ENCODE data around the gene ISG15. TPM values are rescaled to one million over a fixed set of nuclear protein-coding genes. Genes with fewer than 3 reads are reported as not detected.

ISG15 gene
- total and polyA plus RNA-seq, 7 donors: 49.4 to 357 (median 78.7) TPM

DNA sequence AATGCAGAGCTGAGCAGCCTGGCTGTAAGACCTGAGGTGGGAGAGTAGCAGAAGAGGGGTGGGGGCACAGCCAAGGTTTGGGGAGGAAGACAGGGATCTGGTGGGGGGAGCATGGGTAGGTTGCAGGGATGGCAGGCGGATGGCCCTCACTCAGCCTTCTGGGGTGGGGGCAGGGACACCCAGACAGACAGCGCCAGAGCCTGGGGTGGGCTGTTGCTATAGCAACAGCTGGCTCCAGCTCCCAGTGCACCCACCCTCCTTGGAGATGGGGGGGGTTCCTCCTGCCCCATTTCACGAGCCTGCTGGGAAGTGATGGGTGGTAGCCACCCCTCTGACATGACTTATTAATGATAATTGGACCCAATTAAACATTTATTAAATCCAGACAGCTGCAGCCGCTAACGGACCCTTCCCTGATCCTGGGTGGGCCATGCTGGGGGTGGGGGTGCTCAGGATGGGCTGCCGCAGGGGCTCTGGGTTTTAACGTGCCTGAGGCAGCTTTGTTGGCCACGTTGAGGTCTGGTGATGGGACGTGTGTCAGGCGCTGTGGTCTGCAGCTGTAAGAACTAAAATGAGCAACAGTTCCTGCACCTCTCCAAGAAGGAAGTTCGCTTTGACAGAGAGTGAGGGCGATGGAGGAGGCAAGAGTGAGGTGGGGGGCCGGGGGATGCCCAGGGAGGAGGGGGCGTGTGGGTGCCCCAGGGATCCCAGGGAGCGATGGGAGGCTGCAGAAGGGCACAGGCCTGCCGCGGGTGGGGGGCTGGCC lies 26.0 kb downstream of the ISG15 start:
- intact Hi-C loops (cut with DNase I): no loop called here

GRCh38 chr1:1040004-1040991 lies 27.0 kb downstream of the ISG15 start:
- Histone ChIP-seq H3K4me1 (peaks cover 0 to 23% (median 16%) of the 10 kb centered on the region in 4 donors), H3K4me3 (peak overlapping the region; percentile 18 to 57 (median 48)), H3K27ac (peak overlapping the region in 2 of 4 donors; percentile 14 to 50), H3K27me3 (peaks cover 0 to 28% (median 0%) of the 10 kb centered on the region in 3 donors), H3K9me3 (no peaks in the 10 kb centered on the region), H3K36me3 (peaks cover 0 to 16% (median 0%) of the 10 kb centered on the region in 4 donors)
- 1 to 2% methylated on average over 99 of the region's 99 CpGs for WGBS, 2 donors
- DNase-seq: peak; percentile 90
- TF ChIP-seq CTCF (IDR thresholded peaks at IDR 0.05): peak in 2 of 4 experiments; percentile 21 to 22
- no peak for TF ChIP-seq POLR2AphosphoS5 (IDR thresholded peaks at IDR 0.05)
- intact Hi-C loops (cut with DNase I): loop anchor here (2.0 kb wide), 1 partner anchor 19 kb away; the partner anchor contains the start of gene AGRN

More for the DNA sequence above, 26.0 kb downstream of the ISG15 start:
- Histone ChIP-seq H3K4me3 (no peak overlapping the region), H3K9me3 (no peaks in the 10 kb centered on the region), H3K4me1 (peaks cover 0 to 26% (median 17%) of the 10 kb centered on the region in 4 donors), H3K27ac (no peak overlapping the region), H3K36me3 (peaks cover 0 to 6% (median 0%) of the 10 kb centered on the region in 4 donors), H3K27me3 (peaks cover 5 to 37% (median 7%) of the 10 kb centered on the region in 3 donors)
- 38 to 39% methylated on average over 17 of the region's 17 CpGs for WGBS, 2 donors
- DNase-seq: no peak
- TF ChIP-seq EP300 (IDR thresholded peaks at IDR 0.05): no peak
- no peak for TF ChIP-seq POLR2AphosphoS5 (IDR thresholded peaks at IDR 0.05)
- TF ChIP-seq CTCF (IDR thresholded peaks at IDR 0.05): no peak
- TF ChIP-seq POLR2A (IDR thresholded peaks at IDR 0.05): no peak

- peaks cover 0 to 25% (median 0%) of the 10 kb centered on the region in 3 donors for H3K27me3 ChIP-seq
- TF ChIP-seq POLR2AphosphoS5 (IDR thresholded peaks at IDR 0.05): no peak
- no peak for TF ChIP-seq POLR2A (IDR thresholded peaks at IDR 0.05)
- no peak for TF ChIP-seq EP300 (IDR thresholded peaks at IDR 0.05)
- no peak for TF ChIP-seq CTCF (IDR thresholded peaks at IDR 0.05)
- 59 to 75% methylated on average over 57 to 58 of the region's 60 CpGs for WGBS, 2 donors
- no peak for DNase-seq
- H3K4me3 ChIP-seq: peak overlapping the region in 2 of 4 donors; percentile 54 to 57
- intact Hi-C loops (cut with DNase I): loop anchor here (2.0 kb wide), 1 partner anchor 20 kb away; the partner anchor contains the start of gene AGRN
- no peak overlapping the region for H3K27ac ChIP-seq
- H3K36me3 ChIP-seq: peaks cover 0 to 24% (median 0%) of the 10 kb centered on the region in 4 donors
- peaks cover 0 to 23% (median 16%) of the 10 kb centered on the region in 4 donors for H3K4me1 ChIP-seq
- H3K9me3 ChIP-seq: no peaks in the 10 kb centered on the region
Measured at GRCh38 chr1:1041092-1041523, 27.8 kb downstream of the ISG15 start.

DNA sequence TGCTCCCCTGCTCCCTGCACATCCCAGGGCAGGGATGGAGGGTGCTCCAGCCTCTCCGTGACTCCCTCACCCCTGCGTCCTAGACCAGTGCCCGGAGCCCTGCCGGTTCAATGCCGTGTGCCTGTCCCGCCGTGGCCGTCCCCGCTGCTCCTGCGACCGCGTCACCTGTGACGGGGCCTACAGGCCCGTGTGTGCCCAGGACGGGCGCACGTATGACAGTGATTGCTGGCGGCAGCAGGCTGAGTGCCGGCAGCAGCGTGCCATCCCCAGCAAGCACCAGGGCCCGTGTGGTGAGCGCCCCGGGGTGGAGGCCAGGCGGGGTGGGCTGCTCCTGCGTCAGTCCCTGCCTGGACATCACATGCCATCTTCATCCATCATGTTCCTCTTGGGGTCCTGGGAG lies 28.6 kb downstream of the ISG15 start:
- H3K9me3 ChIP-seq: no peaks in the 10 kb centered on the region
- H3K4me3 ChIP-seq: no peak overlapping the region
- no peak for DNase-seq
- intact Hi-C loops (cut with DNase I): loop anchor here (2.0 kb wide), 1 partner anchor 21 kb away; the partner anchor contains the start of gene AGRN
- TF ChIP-seq POLR2AphosphoS5 (IDR thresholded peaks at IDR 0.05) (no peak), EP300 (IDR thresholded peaks at IDR 0.05) (no peak), CTCF (IDR thresholded peaks at IDR 0.05) (no peak), POLR2A (IDR thresholded peaks at IDR 0.05) (no peak)
- H3K36me3 ChIP-seq: peaks cover 0 to 30% (median 0%) of the 10 kb centered on the region in 4 donors
- no peak overlapping the region for H3K27ac ChIP-seq
- 91 to 93% methylated on average over 25 of the region's 25 CpGs for WGBS, 2 donors
- peaks cover 0 to 23% (median 16%) of the 10 kb centered on the region in 4 donors for H3K4me1 ChIP-seq
- H3K27me3 ChIP-seq: peaks cover 0 to 18% (median 0%) of the 10 kb centered on the region in 3 donors
